RPMI7951 (cell line): ENCODE measurements around the gene PDLIM5. TPM values are rescaled to one million over a fixed set of nuclear protein-coding genes. Genes with fewer than 3 reads are reported as not detected.
"Not testable (repeated sequence)": the region's sequence is repeated elsewhere in the genome, so short reads cannot be mapped to it uniquely, and the experiment has no call there.

Experiments
- DNase-seq: peaks from one replicate; pipeline ENCODE4 v3.0.0-alpha.2; 2012; ENCODE audit warnings: low read depth
- total RNA-seq: library from RNA; depleted of rRNA; stranded (reverse); fragments of >200 nt; shearing (Covaris generic); gene quantifications from 2 replicates; pipeline ENCODE4 v1.2.3, GENCODE V29; 2014; rRNA removed

The PDLIM5 gene
- total RNA-seq: 44.6 and 55.9 TPM in 2 replicates

GRCh38 chr4:94451695-94452475, at the start of gene PDLIM5:
Gene PDLIM5 (plus strand): TSS chr4:94451942. CDS start chr4:94455289, 3,347 bp downstream.
- DNase-seq: peak; percentile 88

- DNase-seq: not testable (repeated sequence)
Measured at GRCh38 chr4:94402439-94402838, 49.3 kb upstream of the PDLIM5 start.

DNA sequence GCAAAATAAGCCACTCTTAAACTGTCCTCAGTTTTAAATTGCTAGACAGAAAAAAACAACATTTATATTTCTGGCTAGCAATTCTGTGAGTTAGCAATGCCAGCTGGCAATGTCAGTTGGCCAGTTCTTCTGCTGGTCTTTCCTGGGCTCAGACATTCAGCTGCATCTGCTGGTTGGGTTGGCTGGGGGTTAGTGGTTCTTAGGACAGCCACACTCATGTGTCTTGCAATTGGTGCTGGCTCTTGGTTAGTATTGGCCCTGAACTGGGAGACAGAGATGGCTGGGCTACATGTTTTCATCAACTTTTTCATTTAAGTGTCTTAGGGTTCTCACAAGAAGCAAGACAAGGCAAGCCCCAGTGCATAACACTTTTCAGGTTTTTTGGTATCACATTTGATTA, 48.0 kb upstream of the PDLIM5 start:
- no peak for DNase-seq

DNA sequence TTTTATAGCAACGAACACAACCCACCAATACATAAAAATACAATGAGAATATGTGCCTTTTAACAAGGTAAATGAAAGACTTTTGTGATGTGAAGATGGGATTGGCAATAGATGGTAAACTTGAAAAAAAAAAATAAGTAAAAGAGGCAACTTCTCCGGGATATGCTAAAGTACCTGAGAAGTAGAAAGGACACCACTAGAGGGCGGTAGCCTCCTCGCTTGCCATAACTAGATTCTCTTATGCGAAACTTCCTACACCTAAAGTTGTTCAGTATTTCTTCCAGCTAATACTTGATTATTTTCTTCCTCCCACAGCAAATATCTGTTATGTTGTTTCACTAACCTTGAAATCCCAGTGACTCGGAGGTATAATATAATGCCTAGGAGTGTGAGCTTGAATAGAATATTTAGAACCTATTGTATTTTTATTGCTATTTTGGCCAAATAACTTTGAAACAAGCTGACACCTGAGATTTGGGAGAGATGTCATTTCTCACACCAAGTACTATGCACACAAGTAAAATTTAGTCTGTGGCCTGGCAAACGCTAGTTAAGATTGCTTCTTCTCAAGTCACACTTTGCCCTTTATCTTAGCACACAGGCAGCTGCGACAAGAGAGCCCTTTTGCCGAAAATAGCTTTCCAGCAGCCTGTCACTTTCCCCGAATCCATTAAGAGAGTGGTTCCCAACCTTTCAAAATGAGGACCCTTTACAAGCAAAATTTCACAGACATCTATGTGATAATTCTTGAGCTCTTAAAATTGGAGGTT, 44.9 kb upstream of the PDLIM5 start:
- peak; percentile 73 for DNase-seq

- no peak for DNase-seq
Measured at GRCh38 chr4:94407846-94408245, 43.9 kb upstream of the PDLIM5 start.

DNA sequence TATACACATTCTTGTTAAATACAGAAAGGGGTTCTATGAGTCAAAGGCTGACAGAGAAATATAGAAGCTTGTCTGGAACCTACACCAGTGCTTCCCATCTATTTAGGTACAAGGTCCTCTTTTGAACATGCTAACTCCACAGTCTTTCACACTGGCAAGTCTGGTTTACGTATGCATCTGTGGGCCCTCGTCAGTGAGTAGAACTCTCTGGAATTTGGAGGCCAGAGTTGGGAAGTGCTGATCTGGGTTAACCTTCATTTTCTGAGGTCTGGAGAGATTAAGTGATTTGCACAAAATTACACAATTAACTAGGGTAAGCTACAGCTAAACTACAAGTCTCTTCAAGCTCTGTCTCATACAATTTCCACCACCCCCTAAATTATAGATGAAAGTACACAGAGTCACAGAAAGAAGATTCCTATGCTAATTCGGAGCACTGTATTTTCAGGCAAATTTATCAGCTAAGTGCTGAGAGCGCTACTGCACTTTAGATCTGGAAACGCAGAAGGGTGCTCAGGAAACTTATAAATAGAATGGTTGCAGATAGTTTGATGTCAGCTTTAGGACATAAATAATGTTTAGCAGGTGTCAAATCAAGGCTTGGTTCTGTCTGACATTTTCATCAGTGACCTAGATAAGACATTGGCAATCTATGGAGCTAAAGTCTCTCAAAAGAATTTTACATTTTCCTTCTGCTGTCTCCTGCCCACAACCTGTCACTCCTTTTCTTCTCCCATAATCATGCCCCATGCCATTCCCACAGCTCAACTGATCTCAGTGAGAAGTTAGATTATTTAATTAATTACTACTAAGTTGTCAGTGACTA, 43.0 kb upstream of the PDLIM5 start:
- DNase-seq: peak; percentile 4

DNA sequence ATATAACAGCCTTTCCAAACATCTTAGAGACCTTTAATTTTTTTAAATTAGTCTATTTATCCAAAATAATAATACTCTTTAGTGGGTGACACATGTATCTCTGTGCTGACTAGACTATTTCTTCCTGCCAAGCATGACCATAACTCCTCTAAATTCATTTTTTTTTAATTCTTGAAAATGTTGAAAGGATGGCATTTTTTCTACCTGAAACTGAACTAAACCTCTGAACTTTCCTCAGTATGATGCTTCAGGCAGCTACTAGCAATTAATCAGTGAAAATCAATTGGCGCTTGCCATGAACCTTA, 42.4 kb upstream of the PDLIM5 start:
- DNase-seq: no peak

DNA sequence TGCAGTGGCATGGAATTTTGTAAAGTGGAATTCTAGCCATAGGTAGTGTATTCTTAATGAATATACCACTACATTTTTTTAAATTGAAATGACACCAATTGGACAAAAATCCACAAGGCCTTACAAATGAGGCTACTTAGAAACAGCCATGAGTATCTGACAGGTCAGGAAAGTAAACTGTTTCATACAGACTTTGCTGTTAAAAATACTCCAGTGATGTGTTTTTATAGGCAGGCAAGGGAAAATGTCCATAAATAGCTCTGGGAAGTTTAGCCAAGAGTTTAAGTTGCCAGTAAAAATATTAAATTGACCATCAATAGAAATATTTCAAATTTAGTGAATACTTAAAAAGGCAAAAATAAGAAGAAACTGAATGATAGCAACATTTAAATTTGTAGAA, 41.8 kb upstream of the PDLIM5 start:
- no peak for DNase-seq

DNA sequence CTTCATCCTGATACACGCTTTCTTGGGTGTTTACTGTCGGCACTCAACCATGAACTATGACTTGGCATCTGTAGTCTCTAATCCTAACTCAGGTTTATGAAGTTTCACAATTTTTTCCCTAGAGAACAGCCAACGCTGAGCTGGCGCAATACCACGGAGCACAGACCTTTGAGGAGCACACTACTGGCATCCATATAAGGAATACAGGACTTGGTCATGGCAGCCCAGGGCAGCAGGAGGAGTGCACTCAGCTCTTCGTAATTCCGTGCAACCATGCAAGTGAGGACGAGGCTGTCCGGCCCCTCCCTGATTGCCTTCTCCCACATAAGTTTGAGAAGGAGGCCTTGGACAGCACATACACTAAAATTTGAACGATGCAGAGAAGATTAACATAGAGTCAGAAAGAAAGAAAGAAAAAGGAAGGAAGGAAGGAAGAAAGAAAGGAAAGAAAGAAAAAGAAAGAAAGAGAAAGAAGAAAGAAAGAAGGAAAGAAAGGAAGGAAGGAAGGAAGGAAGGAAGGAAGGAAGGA, 41.0 kb upstream of the PDLIM5 start:
- DNase-seq: peak; percentile 77

- DNase-seq: no peak
Measured at GRCh38 chr4:94411296-94411695, 40.4 kb upstream of the PDLIM5 start.

- peak; percentile 8 for DNase-seq
Measured at GRCh38 chr4:94412019-94412657, 39.6 kb upstream of the PDLIM5 start.

GRCh38 chr4:94412658-94413038, 39.1 kb upstream of the PDLIM5 start:
- peak; percentile 71 for DNase-seq

DNA sequence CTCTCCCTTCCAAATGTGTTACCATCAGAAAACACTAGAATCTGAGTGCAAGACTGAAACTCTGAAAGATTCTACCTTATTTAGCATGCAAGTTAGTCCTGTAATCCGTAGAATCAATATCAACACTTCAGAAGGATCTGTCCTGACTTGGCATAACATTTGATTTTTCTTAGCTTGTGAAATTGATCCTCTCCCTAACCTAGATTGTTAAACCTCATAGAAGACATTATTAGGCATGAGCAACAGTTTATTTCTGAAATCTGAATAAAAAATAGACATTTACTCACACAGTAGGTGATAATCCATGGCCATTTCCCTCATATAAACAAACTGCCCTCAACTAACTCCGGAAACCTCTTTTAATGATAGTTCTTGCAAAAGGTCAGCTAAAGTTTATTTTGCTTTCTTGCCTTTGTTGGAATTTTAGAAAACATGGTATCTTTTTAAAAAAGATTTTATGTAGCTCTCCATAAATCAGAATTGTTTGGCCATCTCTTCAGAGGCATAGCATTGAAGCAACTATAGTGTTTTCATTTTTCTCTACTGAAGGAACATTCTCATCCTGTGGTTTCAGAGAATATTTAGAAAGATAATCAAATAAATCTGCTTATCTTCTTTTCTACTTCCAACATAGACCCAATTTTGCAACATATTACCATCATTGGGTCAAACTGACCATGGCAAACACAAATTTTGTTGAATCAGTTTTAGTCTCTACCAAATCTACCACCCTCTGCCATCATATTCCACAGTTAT, 38.5 kb upstream of the PDLIM5 start:
- DNase-seq: no peak

GRCh38 chr4:94414907-94415306, 36.8 kb upstream of the PDLIM5 start:
- DNase-seq: no peak

GRCh38 chr4:94415448-94415847, 36.3 kb upstream of the PDLIM5 start:
- no peak for DNase-seq

GRCh38 chr4:94416335-94416734, 35.4 kb upstream of the PDLIM5 start:
- no peak for DNase-seq

- no peak for DNase-seq
Measured at GRCh38 chr4:94416981-94417380, 34.8 kb upstream of the PDLIM5 start.

DNA sequence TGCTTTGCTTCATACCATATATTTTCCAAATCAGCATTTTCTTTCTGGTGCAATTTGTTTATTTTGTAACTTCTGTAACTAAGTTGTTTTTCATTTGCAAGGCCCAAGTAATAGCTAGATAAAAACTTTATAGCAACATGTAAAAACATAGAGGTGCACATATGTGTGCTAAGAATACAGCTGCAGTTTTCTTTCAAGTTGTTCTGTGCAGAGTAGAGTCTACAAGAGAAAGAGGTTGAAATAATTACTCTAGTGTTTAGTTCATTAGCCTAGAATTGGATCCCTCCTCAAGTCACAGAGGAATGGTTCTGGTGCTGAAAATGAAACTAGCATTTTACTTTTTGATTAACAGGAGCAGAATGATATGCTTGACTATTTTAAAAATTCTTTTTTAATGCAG, 32.2 kb upstream of the PDLIM5 start:
- no peak for DNase-seq

GRCh38 chr4:94419956-94420355, 31.8 kb upstream of the PDLIM5 start:
- DNase-seq: peak; percentile 58

DNA sequence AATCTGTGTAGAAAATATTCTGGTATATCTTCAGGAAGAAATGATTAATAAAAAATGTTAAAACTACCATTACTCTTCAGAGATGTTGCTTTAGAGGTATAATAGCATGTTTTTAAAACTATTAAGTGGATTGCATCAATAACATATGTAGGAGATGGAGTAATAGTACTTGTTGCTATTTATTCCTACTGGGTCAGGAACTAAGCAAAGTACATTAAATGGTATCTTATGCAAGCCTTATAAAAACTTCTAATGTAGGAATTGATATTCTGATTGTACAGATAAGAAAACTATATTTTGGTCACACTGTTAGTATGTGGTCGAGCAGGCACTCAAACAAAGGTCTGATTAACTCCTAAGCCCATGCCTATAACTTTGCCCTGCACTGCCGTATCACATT, 31.4 kb upstream of the PDLIM5 start:
- no peak for DNase-seq

DNA sequence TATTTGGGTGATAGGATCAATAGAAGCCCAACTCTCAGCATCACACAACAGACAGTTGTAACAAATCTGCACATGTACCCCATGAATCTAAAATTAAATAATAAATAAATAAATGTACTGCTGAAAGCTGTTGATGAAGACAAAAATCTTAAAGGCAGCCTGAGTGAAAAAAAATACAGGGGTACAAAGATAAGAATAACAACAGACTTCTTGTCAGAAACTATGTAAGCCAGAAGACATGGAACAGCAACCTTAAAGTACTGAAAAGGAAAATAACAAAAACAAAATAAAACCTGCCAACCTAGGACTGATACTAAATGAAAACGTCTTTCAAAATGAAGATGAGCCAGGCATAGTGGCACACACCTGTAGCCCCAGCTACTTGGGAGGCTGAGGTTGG, 25.0 kb upstream of the PDLIM5 start:
- no peak for DNase-seq
